H1 (cell line): Measurements from ENCODE around the gene SLC43A3. TPM values are rescaled to one million over a fixed set of nuclear protein-coding genes. Genes with fewer than 3 reads are reported as not detected.

Experiments used
- CTCF ChIA-PET: fragments of 300-600 bp; sonication (Branson Sonifier 250); formaldehyde crosslinking; loops from one replicate; lab custom pipeline; 2021; ENCODE audit not compliant: partially characterized antibody; lab: Charles Lee
- POLR2A ChIA-PET: fragments of 300-600 bp; sonication (Branson Sonifier 250); formaldehyde crosslinking; loops from one replicate; lab custom pipeline; 2021; ENCODE audit warnings: inconsistent platforms; ENCODE audit not compliant: partially characterized antibody; lab: Charles Lee
- DNase-seq, 2 experiments: peaks; one replicate each; pipeline versions ENCODE4 v3.0.0 to v3.0.0-alpha.2; 2010 to 2022; ENCODE audit warnings: low spot score in 2 of 2, low read depth in 1 of 2, mixed read lengths in 1 of 2
- FAIRE-seq: peaks from 2 replicates; lab custom pipeline; 2011; peaks lifted over from hg19 to GRCh38; lab: Jason Lieb, UNC
- H2AFZ ChIP-seq: 2 replicates; pipeline ENCODE4 v1.8.1; 2012; ENCODE audit warnings: low read length, inconsistent platforms
- H2AK5ac ChIP-seq: 2 replicates; pipeline ENCODE4 v1.6.1; 2013; ENCODE audit warnings: low read depth, low read length
- H2BK120ac ChIP-seq: replicated peaks from 2 replicates; pipeline ENCODE3; 2013; ENCODE audit warnings: low read depth, low read length, inconsistent platforms
- H2BK12ac ChIP-seq: 2 replicates; pipeline ENCODE4 v1.6.1; 2013; ENCODE audit warnings: low read depth, low read length
- H2BK15ac ChIP-seq: 2 replicates; pipeline ENCODE4 v1.6.1; 2013; ENCODE audit warnings: low read length
- H2BK20ac ChIP-seq: 2 replicates; pipeline ENCODE4 v1.6.1; 2013; ENCODE audit warnings: low read length
- H2BK5ac ChIP-seq: 2 replicates; pipeline ENCODE4 v1.6.1; 2013; ENCODE audit warnings: low read depth, low read length
- H3K14ac ChIP-seq: 2 replicates; pipeline ENCODE4 v1.6.1; 2013; ENCODE audit warnings: inconsistent platforms; ENCODE audit not compliant: insufficient read length
- H3K18ac ChIP-seq: 2 replicates; pipeline ENCODE4 v1.6.1; 2013; ENCODE audit warnings: low read length; ENCODE audit errors: extremely low read depth
- H3K23ac ChIP-seq: 2 replicates; pipeline ENCODE4 v1.6.1; 2013; ENCODE audit warnings: inconsistent platforms; ENCODE audit not compliant: insufficient read length
- H3K23me2 ChIP-seq: 2 replicates; pipeline ENCODE4 v1.6.1; 2013; ENCODE audit warnings: low read depth, low read length
- H3K27ac ChIP-seq: 2 replicates; pipeline ENCODE4 v1.6.1; 2011; ENCODE audit warnings: low read depth, low read length, inconsistent platforms
- H3K27me3 ChIP-seq, 4 experiments: replicated peaks in 1 of 4; 1 replicate in 1 of 4; 2 replicates in 3 of 4; pipeline versions ENCODE4 v1.6.1 to v1.8.1; 2011 to 2013; ENCODE audit warnings: low read length in 3 of 4, mild to moderate bottlenecking in 3 of 4, inconsistent platforms in 2 of 4, mixed read lengths in 2 of 4, moderate library complexity in 1 of 4; ENCODE audit not compliant: control insufficient read depth in 3 of 4, insufficient read depth in 3 of 4; ENCODE audit errors: extremely low read depth in 1 of 4
- H3K36me3 ChIP-seq, 4 experiments: 2 replicates each; pipeline versions ENCODE4 v1.6.1 to v1.8.1; 2011 to 2013; ENCODE audit warnings: mild to moderate bottlenecking in 4 of 4, low read length in 3 of 4, moderate library complexity in 2 of 4, control low read depth in 1 of 4, inconsistent platforms in 1 of 4; ENCODE audit not compliant: insufficient read depth in 4 of 4, control insufficient read depth in 2 of 4
- H3K4ac ChIP-seq: replicated peaks from 2 replicates; pipeline ENCODE3; 2013; ENCODE audit warnings: low read length, low read depth, mixed read lengths, inconsistent platforms; ENCODE audit not compliant: insufficient read length
- H3K4me1 ChIP-seq, 4 experiments: replicated peaks in 1 of 4; 1 replicate in 1 of 4; 2 replicates in 3 of 4; pipeline versions ENCODE4 v1.6.1 to v1.8.1; 2011 to 2013; ENCODE audit warnings: low read length in 3 of 4, inconsistent platforms in 2 of 4, mixed read lengths in 1 of 4; ENCODE audit not compliant: insufficient read depth in 4 of 4, control insufficient read depth in 3 of 4
- H3K4me2 ChIP-seq, 2 experiments: 2 replicates each; pipeline versions ENCODE4 v1.6.1 to v1.8.1; 2011 to 2013; ENCODE audit warnings: low read depth in 2 of 2, low read length in 2 of 2, control low read depth in 1 of 2, inconsistent platforms in 1 of 2, mild to moderate bottlenecking in 1 of 2; ENCODE audit not compliant: insufficient read depth in 1 of 2
- H3K4me3 ChIP-seq, 4 experiments: fragments of 200-600, 300-600 bp in 1 of 4; sonication (generic), shearing (Covaris generic), sonication (Bioruptor Twin) in 1 of 4; 2 replicates each; pipeline versions ENCODE4 v1.5.1 to v1.8.1; 2011 to 2016; ENCODE audit warnings: low read length in 4 of 4, low read depth in 3 of 4, control low read depth in 2 of 4, inconsistent platforms in 2 of 4, mild to moderate bottlenecking in 2 of 4, mixed read lengths in 1 of 4, moderate library complexity in 1 of 4; ENCODE audit not compliant: insufficient read depth in 2 of 4; ENCODE audit errors: extremely low read depth in 1 of 4
- H3K56ac ChIP-seq: replicated peaks from 2 replicates; pipeline ENCODE3; 2013; ENCODE audit warnings: low read depth, mild to moderate bottlenecking, mixed read lengths, low read length, inconsistent platforms; ENCODE audit not compliant: insufficient read length
- H3K79me1 ChIP-seq: 2 replicates; pipeline ENCODE4 v1.6.1; 2013; ENCODE audit warnings: low read depth, low read length, control low read depth
- H3K79me2 ChIP-seq, 2 experiments: 2 replicates each; pipeline versions ENCODE4 v1.6.1 to v1.8.1; 2012 to 2013; ENCODE audit warnings: low read length in 2 of 2, mild to moderate bottlenecking in 2 of 2, inconsistent platforms in 1 of 2; ENCODE audit not compliant: insufficient read depth in 2 of 2, control insufficient read depth in 1 of 2
- H3K9ac ChIP-seq, 4 experiments: replicated peaks in 1 of 4; 1 replicate in 1 of 4; 2 replicates in 3 of 4; pipeline versions ENCODE4 v1.6.1 to v1.8.1; 2011 to 2013; ENCODE audit warnings: low read depth in 3 of 4, low read length in 3 of 4, control low read depth in 2 of 4, mild to moderate bottlenecking in 2 of 4, moderate library complexity in 2 of 4, inconsistent platforms in 1 of 4; ENCODE audit errors: extremely low read depth in 1 of 4
- H3K9me3 ChIP-seq, 2 experiments: 2 replicates each; pipeline versions ENCODE4 v1.6.1 to v1.8.1; 2012 to 2013; ENCODE audit warnings: mild to moderate bottlenecking in 2 of 2, moderate library complexity in 2 of 2, control low read depth in 1 of 2, inconsistent platforms in 1 of 2, low read depth in 1 of 2, low read length in 1 of 2, mixed read lengths in 1 of 2; ENCODE audit not compliant: insufficient read depth in 2 of 2
- H4K20me1 ChIP-seq, 2 experiments: replicated peaks in 1 of 2; 2 replicates each; pipeline versions ENCODE3 to v1.8.1; 2011 to 2013; ENCODE audit warnings: inconsistent platforms in 2 of 2, low read length in 2 of 2, mild to moderate bottlenecking in 1 of 2; ENCODE audit not compliant: insufficient read depth in 2 of 2, control insufficient read depth in 1 of 2
- H4K5ac ChIP-seq: 2 replicates; pipeline ENCODE4 v1.6.1; 2013; ENCODE audit warnings: low read length, low read depth, mixed read lengths, inconsistent platforms; ENCODE audit not compliant: insufficient read length
- H4K8ac ChIP-seq: 2 replicates; pipeline ENCODE4 v1.8.0; 2013; ENCODE audit warnings: mild to moderate bottlenecking, moderate library complexity, low read length, inconsistent platforms; ENCODE audit not compliant: insufficient read depth; ENCODE audit errors: extremely low read depth
- H4K91ac ChIP-seq: replicated peaks from 2 replicates; pipeline ENCODE3; 2013; ENCODE audit warnings: low read length, mixed read lengths, inconsistent platforms; ENCODE audit not compliant: insufficient read length
- FOSL1 ChIP-seq: IDR thresholded peaks from 2 replicates; pipeline ENCODE4 v1.6.1; 2011; ENCODE audit warnings: mild to moderate bottlenecking, low read depth, low read length, moderate library complexity; ENCODE audit not compliant: insufficient read depth
- GTF2F1 ChIP-seq: IDR thresholded peaks from 2 replicates; pipeline ENCODE4 v1.6.1; 2012; ENCODE audit warnings: low read depth, low read length, improper control_type of control experiment, borderline replicate concordance
- HDAC2 ChIP-seq, 2 experiments: fragments of 300-600 bp in 1 of 2; sonication (generic) in 1 of 2; IDR thresholded peaks; 2 replicates each; pipeline ENCODE4 v1.6.1; 2011 to 2012; ENCODE audit warnings: low read depth in 2 of 2, low read length in 2 of 2, mild to moderate bottlenecking in 2 of 2, moderate library complexity in 2 of 2, borderline replicate concordance in 1 of 2, inconsistent platforms in 1 of 2
- RBBP5 ChIP-seq: IDR thresholded peaks from 2 replicates; pipeline ENCODE4 v1.7.1; 2012; ENCODE audit warnings: low read depth, mild to moderate bottlenecking, inconsistent platforms, low read length, moderate library complexity, borderline replicate concordance
- RFX5 ChIP-seq: IDR thresholded peaks from 2 replicates; pipeline ENCODE4 v1.6.1; 2011; ENCODE audit warnings: low read depth, low read length, improper control_type of control experiment, borderline replicate concordance
- SIX5 ChIP-seq: IDR thresholded peaks from 2 replicates; pipeline ENCODE4 v1.6.1; 2011; ENCODE audit warnings: mild to moderate bottlenecking, low read depth, low read length
- SP4 ChIP-seq: IDR thresholded peaks from 2 replicates; pipeline ENCODE4 v1.6.1; 2012; ENCODE audit warnings: low read length, inconsistent platforms
- WGBS, 2 experiments: shearing (Covaris generic) in 1 of 2; methylation state at CpG; one replicate each; pipeline versions ENCODE4 v1.1.6 to v1.1.7; 2013 to 2015; ENCODE audit warnings: low lambda C conversion rate in 2 of 2, mixed read lengths in 2 of 2, inconsistent platforms in 1 of 2, low coverage in 1 of 2, missing lambda C conversion rate in 1 of 2; ENCODE audit not compliant: insufficient replicate concordance in 2 of 2, insufficient coverage in 1 of 2, insufficient read length in 1 of 2; ENCODE audit errors: extremely low coverage in 1 of 2, missing lambda C conversion rate in 1 of 2; 5-methylcytosine and 5-hydroxymethylcytosine counted together
- polyA plus RNA-seq, 7 experiments: library from polyadenylated mRNA; depleted of rRNA in 3 of 7; stranded (reverse) in 5 of 7; unstranded in 2 of 7; fragments of >200 nt in 5 of 7; fragments of 200-250 nt in 2 of 7; gene quantifications; 1 replicate in 5 of 7; 2 replicates in 1 of 7; 4 replicates in 1 of 7; pipeline versions ENCODE4 v1.2.1 to v1.2.3, GENCODE V29; 2011 to 2013; ENCODE audit warnings: missing spikeins in 2 of 7, mixed read lengths in 2 of 7
- total RNA-seq: library from RNA; stranded (reverse); fragmentation: NEBNext Ultra II Directional; extraction: Animal tissue kit (Norgen Biotek cat#: 25700); gene quantifications from 2 replicates; pipeline ENCODE4 v1.2.1, GENCODE V29; 2021
- TF ChIP-seq, protein P1 (sequence below), 3 experiments: IDR thresholded peaks; 1 replicate in 2 of 3; 2 replicates in 1 of 3; pipeline versions ENCODE4 v1.5.1 to v1.6.1; 2011; ENCODE audit warnings: low read length in 3 of 3, mild to moderate bottlenecking in 3 of 3, inconsistent platforms in 2 of 3, low read depth in 1 of 3, moderate library complexity in 1 of 3; ENCODE audit not compliant: insufficient read depth in 1 of 3; ENCODE audit errors: control extremely low read depth in 1 of 3
- TF ChIP-seq, protein P2 (sequence below): IDR thresholded peaks from 2 replicates; pipeline ENCODE4 v1.6.1; 2012; ENCODE audit warnings: inconsistent platforms

Gene SLC43A3
- total and polyA plus RNA-seq, 2 of the 8 experiments (the other 6 are each of a cell fraction or from before 2014, with no cell fraction given) = 31.8 to 67.8 TPM

DNA sequence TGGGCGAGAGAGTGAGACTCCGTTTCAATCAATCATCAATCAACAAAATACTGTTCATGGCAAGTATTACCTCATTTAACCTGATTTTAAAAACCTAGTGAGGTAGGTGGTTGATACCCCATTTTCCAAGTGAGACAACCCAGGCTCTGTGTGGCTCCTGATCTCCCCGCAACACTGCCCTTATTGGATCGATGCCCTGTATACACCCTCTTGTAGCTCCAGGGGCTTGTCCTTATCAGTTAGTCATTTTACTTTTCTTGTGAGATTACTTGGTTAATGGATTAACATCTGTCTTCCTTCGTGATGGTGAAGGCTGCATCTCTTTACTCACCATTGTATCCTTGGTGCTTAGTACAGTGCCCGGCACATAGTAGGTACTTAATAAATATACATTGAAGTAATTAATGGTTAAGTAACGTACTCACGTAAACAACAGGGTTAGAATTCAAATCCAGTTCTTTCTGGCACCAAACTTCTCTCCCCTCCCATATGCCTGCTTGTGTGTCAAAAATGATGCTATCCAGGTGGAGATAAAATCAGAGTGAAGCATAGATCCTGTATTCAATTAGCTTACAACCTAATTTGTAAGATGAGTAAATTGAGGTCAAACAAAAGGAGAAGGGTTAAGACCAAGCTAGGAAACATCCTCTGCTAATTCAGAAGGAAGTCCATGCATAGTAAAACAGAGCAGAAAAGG, 34.7 kb downstream of the SLC43A3 start:
- Histone ChIP-seq H2BK5ac (no peak overlapping the region), H3K4me3 (no peak overlapping the region), H2AFZ (no peak overlapping the region), H3K79me2 (no peaks in the 10 kb centered on the region), H2BK120ac (no peak overlapping the region), H4K8ac (no peak overlapping the region), H3K18ac (no peak overlapping the region), H3K79me1 (no peaks in the 10 kb centered on the region; the same call in 1 of the 2 replicates), H3K4me1 (no peaks in the 10 kb centered on the region), H3K27me3 (no peaks in the 10 kb centered on the region; a peak in 1 of 7 replicates), H3K23ac (no peak overlapping the region), H3K4me2 (no peak overlapping the region), H3K23me2 (no peaks in the 10 kb centered on the region), H2AK5ac (no peak overlapping the region), H3K56ac (no peak overlapping the region), H2BK20ac (no peak overlapping the region), H3K9me3 (no peaks in the 10 kb centered on the region), H3K4ac (no peak overlapping the region), H4K20me1 (no peaks in the 10 kb centered on the region), H2BK12ac (no peak overlapping the region), H4K5ac (no peak overlapping the region), H3K27ac (no peak overlapping the region), H3K14ac (no peak overlapping the region), H3K36me3 (no peaks in the 10 kb centered on the region), H2BK15ac (no peak overlapping the region), H3K9ac (no peak overlapping the region), H4K91ac (no peak overlapping the region)
- CTCF ChIA-PET = interaction anchor here (0.6 to 1.7 kb wide), 5 partner anchors 12 to 143 kb away, joined by 3 to 5 read pairs (median 4); no protein-coding TSS in a partner anchor
- no peak for FAIRE-seq
- no peak for DNase-seq
- WGBS, 2 experiments = 83% methylated on average over 8 of the region's 8 CpGs; no CpG with 5 or more reads in 1 of the 2 experiments
- POLR2A ChIA-PET = interaction anchor here (1.2 to 2.2 kb wide), 6 partner anchors 10 to 67 kb away, joined by 3 to 4 read pairs (median 4); no protein-coding TSS in a partner anchor
- no peak for TF ChIP-seq RFX5
- TF ChIP-seq SIX5 = no peak
- no peak for TF ChIP-seq FOSL1
- TF ChIP-seq, protein P1, sequence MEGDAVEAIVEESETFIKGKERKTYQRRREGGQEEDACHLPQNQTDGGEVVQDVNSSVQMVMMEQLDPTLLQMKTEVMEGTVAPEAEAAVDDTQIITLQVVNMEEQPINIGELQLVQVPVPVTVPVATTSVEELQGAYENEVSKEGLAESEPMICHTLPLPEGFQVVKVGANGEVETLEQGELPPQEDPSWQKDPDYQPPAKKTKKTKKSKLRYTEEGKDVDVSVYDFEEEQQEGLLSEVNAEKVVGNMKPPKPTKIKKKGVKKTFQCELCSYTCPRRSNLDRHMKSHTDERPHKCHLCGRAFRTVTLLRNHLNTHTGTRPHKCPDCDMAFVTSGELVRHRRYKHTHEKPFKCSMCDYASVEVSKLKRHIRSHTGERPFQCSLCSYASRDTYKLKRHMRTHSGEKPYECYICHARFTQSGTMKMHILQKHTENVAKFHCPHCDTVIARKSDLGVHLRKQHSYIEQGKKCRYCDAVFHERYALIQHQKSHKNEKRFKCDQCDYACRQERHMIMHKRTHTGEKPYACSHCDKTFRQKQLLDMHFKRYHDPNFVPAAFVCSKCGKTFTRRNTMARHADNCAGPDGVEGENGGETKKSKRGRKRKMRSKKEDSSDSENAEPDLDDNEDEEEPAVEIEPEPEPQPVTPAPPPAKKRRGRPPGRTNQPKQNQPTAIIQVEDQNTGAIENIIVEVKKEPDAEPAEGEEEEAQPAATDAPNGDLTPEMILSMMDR (IDR thresholded peaks at IDR 0.05; ENCODE audit: control extremely low read depth in 1 of 3, insufficient read depth in 1 of 3, low read depth in 1 of 3, low read length in 3 of 3) = no peak
- no peak for TF ChIP-seq HDAC2 (IDR thresholded peaks at IDR 0.05; ENCODE audit: borderline replicate concordance in 1 of 2, low read depth in 2 of 2, low read length in 2 of 2)
- no peak for TF ChIP-seq SP4
- no peak for TF ChIP-seq GTF2F1
- no peak for TF ChIP-seq RBBP5
- TF ChIP-seq, protein P2, sequence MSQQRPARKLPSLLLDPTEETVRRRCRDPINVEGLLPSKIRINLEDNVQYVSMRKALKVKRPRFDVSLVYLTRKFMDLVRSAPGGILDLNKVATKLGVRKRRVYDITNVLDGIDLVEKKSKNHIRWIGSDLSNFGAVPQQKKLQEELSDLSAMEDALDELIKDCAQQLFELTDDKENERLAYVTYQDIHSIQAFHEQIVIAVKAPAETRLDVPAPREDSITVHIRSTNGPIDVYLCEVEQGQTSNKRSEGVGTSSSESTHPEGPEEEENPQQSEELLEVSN = no peak
